Testis (tissue), 3 donors: Measurements from ENCODE around the gene OTX2. TPM values are rescaled to one million over a fixed set of nuclear protein-coding genes. Genes with fewer than 3 reads are reported as not detected.

Experiments used
- DNase-seq: peaks from one replicate; pipeline ENCODE4 v3.0.0-alpha.2; 2019
- H3K27ac ChIP-seq, 2 donors: fragments of 200-600 bp; sonication (generic); one replicate each; pipeline ENCODE4 v1.5.1; 2019
- H3K27me3 ChIP-seq: fragments of 200-600 bp; sonication (generic); one replicate; pipeline ENCODE4 v1.5.1; 2019
- H3K36me3 ChIP-seq: fragments of 200-600 bp; sonication (generic); one replicate; pipeline ENCODE4 v1.5.1; 2017; ENCODE audit warnings: low read depth; ENCODE audit errors: missing control alignments
- H3K4me1 ChIP-seq: fragments of 200-600 bp; sonication (generic); one replicate; pipeline ENCODE4 v1.5.1; 2019
- H3K4me3 ChIP-seq, 2 donors: fragments of 200-600 bp; sonication (generic); one replicate each; pipeline ENCODE4 v1.5.1; 2017 to 2019
- H3K9me3 ChIP-seq: fragments of 200-600 bp; sonication (generic); one replicate; pipeline ENCODE4 v1.5.1; 2017
- CTCF ChIP-seq, 3 experiments: fragments of 450-650 bp in 2 of 3; fragments of 200-600 bp in 1 of 3; sonication (generic) in 1 of 3; IDR thresholded peaks; one replicate each; pipeline ENCODE4 v1.5.1; 2016 to 2019; ENCODE audit warnings: antibody characterized with exemption in 3 of 3, mild to moderate bottlenecking in 2 of 3, moderate library complexity in 1 of 3
- POLR2A ChIP-seq: fragments of 450-650 bp; IDR thresholded peaks from one replicate; pipeline ENCODE4 v1.6.1; 2017; ENCODE audit warnings: antibody characterized with exemption, mild to moderate bottlenecking, moderate library complexity
- WGBS, 2 donors: methylation state at CpG; one replicate each; pipeline ENCODE4 v1.1.5; 2018; 5-methylcytosine and 5-hydroxymethylcytosine counted together
- intact Hi-C: fragments of 100-400 bp; cut with DNase I; formaldehyde crosslinking; loops from one replicate; pipeline ENCODE4 v1.15.1; 2023; ENCODE audit warnings: low total_unique reads
- polyA plus RNA-seq: library from polyadenylated mRNA; stranded (reverse); fragments of 350-450 nt; fragmentation: Illumina TruSeq; extraction: RNeasy Lipid Tissue Mini Kit (QIAGEN cat#74804); gene quantifications from one replicate; pipeline ENCODE4 v1.2.3, GENCODE V29; 2014; ENCODE audit warnings: low read depth, low replicate concordance; ENCODE audit not compliant: insufficient read depth
- total RNA-seq, 2 donors: library from RNA; depleted of rRNA; stranded (reverse); fragments of >200 nt; gene quantifications; one replicate each; pipeline ENCODE4 v1.2.3, GENCODE V29; 2016

Gene OTX2
- total and polyA plus RNA-seq, 3 donors from 2014 or later: 0.50 TPM; not detected in 2

- no peak for DNase-seq
- H3K27me3 ChIP-seq: no peaks in the 10 kb centered on the region
- TF ChIP-seq CTCF (IDR thresholded peaks at IDR 0.05) (no peak), POLR2A (no peak)
Observed at GRCh38 chr14:56813143-56813551, 2.9 kb upstream of the OTX2 start.

GRCh38 chr14:56812364-56813141 lies 2.3 kb upstream of the OTX2 start:
- no peak overlapping the region for H3K27ac ChIP-seq
- H3K4me3 ChIP-seq: no peak overlapping the region
- DNase-seq: no peak
- no peaks in the 10 kb centered on the region for H3K27me3 ChIP-seq
- no peaks in the 10 kb centered on the region for H3K9me3 ChIP-seq
- no peak for TF ChIP-seq CTCF (IDR thresholded peaks at IDR 0.05)
- TF ChIP-seq POLR2A: no peak
- H3K4me1 ChIP-seq: peaks cover 4% of the 10 kb centered on the region
- intact Hi-C loops: no loop called here
- no peaks in the 10 kb centered on the region for H3K36me3 ChIP-seq
- 4 to 9% methylated on average over 25 of the region's 25 CpGs for WGBS, 2 donors

More at GRCh38 chr14:56813143-56813551, 2.9 kb upstream of the OTX2 start:
- intact Hi-C loops: no loop called here
- H3K4me3 ChIP-seq: no peak overlapping the region
- H3K9me3 ChIP-seq: no peaks in the 10 kb centered on the region
- H3K27ac ChIP-seq: no peak overlapping the region
- peaks cover 3% of the 10 kb centered on the region for H3K4me1 ChIP-seq
- H3K36me3 ChIP-seq: no peaks in the 10 kb centered on the region
- 13 to 16% methylated on average over 3 of the region's 3 CpGs for WGBS, 2 donors

GRCh38 chr14:56811593-56812363 lies 1.5 kb upstream of the OTX2 start:
- Histone ChIP-seq H3K27ac (no peak overlapping the region), H3K4me1 (peaks cover 4% of the 10 kb centered on the region), H3K9me3 (no peaks in the 10 kb centered on the region), H3K36me3 (no peaks in the 10 kb centered on the region), H3K27me3 (no peaks in the 10 kb centered on the region), H3K4me3 (no peak overlapping the region)
- DNase-seq: no peak
- whole genome bisulfite sequencing, 2 donors: 4 to 6% methylated on average over 21 to 32 of the region's 39 CpGs
- intact Hi-C loops: no loop called here
- TF ChIP-seq CTCF (IDR thresholded peaks at IDR 0.05) (no peak), POLR2A (no peak)

- no peak for DNase-seq
- Histone ChIP-seq H3K27ac (no peak overlapping the region), H3K9me3 (no peaks in the 10 kb centered on the region), H3K4me1 (peaks cover 4% of the 10 kb centered on the region), H3K27me3 (no peaks in the 10 kb centered on the region), H3K4me3 (no peak overlapping the region), H3K36me3 (no peaks in the 10 kb centered on the region)
- intact Hi-C loops: no loop called here
- TF ChIP-seq CTCF (IDR thresholded peaks at IDR 0.05) (no peak), POLR2A (no peak)
- 5 to 6% methylated on average over 20 to 31 of the region's 31 CpGs for WGBS, 2 donors
Observed at GRCh38 chr14:56810836-56811592, 735 bp upstream of the OTX2 start.
